ENCODE results near the gene PCDHGC5. TPM values are rescaled to one million over a fixed set of nuclear protein-coding genes. Genes with fewer than 3 reads are reported as not detected.

PCDHGC5 gene
- polyA plus RNA-seq, 6 donors from 2014 or later = not detected

GRCh38 chr5:141493500-141494422, 4.9 kb downstream of the PCDHGC5 start:
- H3K4me3 Mint-ChIP-seq = peak overlapping the region in 3 of 8 donors; percentile 82 to 92 (median 84)

GRCh38 chr5:141494761-141495452, 6.0 kb downstream of the PCDHGC5 start:
- peaks cover 0 to 6% (median 0%) of the 10 kb centered on the region in 7 donors for H3K9me3 Mint-ChIP-seq
- peaks cover 7 to 9% of the 10 kb centered on the region in 2 donors for H3K36me3 Mint-ChIP-seq
- peaks cover 11 to 26% (median 17%) of the 10 kb centered on the region in 3 donors for H3K4me1 Mint-ChIP-seq
- peaks cover 49 to 86% (median 53%) of the 10 kb centered on the region in 3 donors for H3K27me3 Mint-ChIP-seq
- DNase-seq (no peak), ATAC-seq (ENCODE audit: low read depth in 2 of 2) (no peak)
- H3K4me3 Mint-ChIP-seq = peak overlapping the region in 2 of 8 donors; percentile 25 to 54
- H3K27ac Mint-ChIP-seq = no peak overlapping the region

More at GRCh38 chr5:141493500-141494422, 4.9 kb downstream of the PCDHGC5 start:
- Mint-ChIP-seq H3K9me3 (peaks cover 0 to 6% (median 0%) of the 10 kb centered on the region in 7 donors), H3K27me3 (peaks cover 55 to 96% (median 65%) of the 10 kb centered on the region in 3 donors), H3K4me1 (peaks cover 11 to 26% (median 17%) of the 10 kb centered on the region in 3 donors), H3K36me3 (peaks cover 7 to 9% of the 10 kb centered on the region in 2 donors), H3K27ac (no peak overlapping the region)
- ATAC-seq (ENCODE audit: low read depth in 2 of 2) (no peak), DNase-seq (no peak)

- DNase-seq (no peak), ATAC-seq (ENCODE audit: low read depth in 2 of 2) (no peak)
- peaks cover 44 to 81% (median 48%) of the 10 kb centered on the region in 3 donors for H3K27me3 Mint-ChIP-seq
- peaks cover 0 to 6% (median 0%) of the 10 kb centered on the region in 7 donors for H3K9me3 Mint-ChIP-seq
- H3K4me3 Mint-ChIP-seq = peak overlapping the region in 4 of 8 donors; percentile 7 to 71 (median 40)
- peaks cover 6 to 7% of the 10 kb centered on the region in 2 donors for H3K36me3 Mint-ChIP-seq
- H3K27ac Mint-ChIP-seq = no peak overlapping the region
- peaks cover 11 to 26% (median 17%) of the 10 kb centered on the region in 3 donors for H3K4me1 Mint-ChIP-seq
Observed at GRCh38 chr5:141495453-141495811, 6.6 kb downstream of the PCDHGC5 start.

- Mint-ChIP-seq H3K27me3 (peaks cover 38 to 75% (median 42%) of the 10 kb centered on the region in 3 donors), H3K4me1 (peaks cover 11 to 23% (median 15%) of the 10 kb centered on the region in 3 donors), H3K4me3 (peak overlapping the region in 1 of 8 donors; percentile 54), H3K9me3 (peaks cover 0 to 6% (median 0%) of the 10 kb centered on the region in 7 donors), H3K36me3 (peaks cover under 1 to 2% of the 10 kb centered on the region in 2 donors), H3K27ac (no peak overlapping the region)
- DNase-seq = no peak
- ATAC-seq (ENCODE audit: low read depth in 2 of 2) = no peak
Observed at GRCh38 chr5:141496038-141496437, 7.2 kb downstream of the PCDHGC5 start.

DNA sequence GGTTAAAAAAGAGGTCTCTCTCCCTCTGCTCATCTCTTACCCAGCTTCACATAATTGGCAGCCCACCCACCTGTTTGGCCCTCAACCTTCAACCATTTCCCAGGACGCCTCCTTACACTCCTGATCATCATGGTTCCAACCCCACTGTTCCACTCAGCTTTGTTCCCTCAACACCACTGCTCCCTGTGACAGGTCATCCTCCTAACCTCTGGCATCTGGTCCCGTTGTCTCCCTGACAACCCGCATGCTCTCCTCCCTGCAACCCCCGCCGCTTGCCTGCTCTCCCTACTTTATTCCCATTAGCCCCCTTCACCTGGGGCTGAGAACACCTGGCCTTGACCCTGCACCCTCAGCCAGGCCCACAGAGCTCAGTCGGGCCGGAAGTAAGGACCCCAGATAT, 12.9 kb downstream of the PCDHGC5 start:
- no peak for DNase-seq
- Mint-ChIP-seq H3K27me3 (peaks cover 5 to 34% (median 8%) of the 10 kb centered on the region in 3 donors), H3K36me3 (no peaks in the 10 kb centered on the region), H3K9me3 (peaks cover 0 to 6% (median 0%) of the 10 kb centered on the region in 7 donors), H3K27ac (peak overlapping the region in 1 of 6 donors; percentile 39), H3K4me1 (peaks cover 0 to 4% (median 3%) of the 10 kb centered on the region in 3 donors), H3K4me3 (peak overlapping the region in 1 of 8 donors; percentile 22)
- no peak for ATAC-seq (ENCODE audit: low read depth in 2 of 2)

- peaks cover 0 to 16% (median 5%) of the 10 kb centered on the region in 3 donors for H3K27me3 Mint-ChIP-seq
- no peaks in the 10 kb centered on the region for H3K36me3 Mint-ChIP-seq
- ATAC-seq (ENCODE audit: low read depth in 2 of 2) = no peak
- no peak for DNase-seq
- peaks cover 0 to under 1% (median 0%) of the 10 kb centered on the region in 7 donors for H3K9me3 Mint-ChIP-seq
- H3K4me1 Mint-ChIP-seq = peaks cover 4 to 19% (median 16%) of the 10 kb centered on the region in 3 donors
- H3K27ac Mint-ChIP-seq = peak overlapping the region in 1 of 6 donors; percentile 47
- H3K4me3 Mint-ChIP-seq = no peak overlapping the region
Observed at GRCh38 chr5:141503681-141504080, 14.8 kb downstream of the PCDHGC5 start.

- Mint-ChIP-seq H3K9me3 (no peaks in the 10 kb centered on the region), H3K27me3 (peaks cover 0 to 14% (median 2%) of the 10 kb centered on the region in 3 donors), H3K27ac (no peak overlapping the region), H3K36me3 (no peaks in the 10 kb centered on the region), H3K4me3 (no peak overlapping the region), H3K4me1 (peaks cover 8 to 22% (median 20%) of the 10 kb centered on the region in 3 donors)
- DNase-seq (no peak), ATAC-seq (ENCODE audit: low read depth in 2 of 2) (no peak)
Observed at GRCh38 chr5:141504216-141504615, 15.3 kb downstream of the PCDHGC5 start.

- no peak overlapping the region for H3K4me3 Mint-ChIP-seq
- H3K4me1 Mint-ChIP-seq = peaks cover 20 to 40% (median 34%) of the 10 kb centered on the region in 3 donors
- no peak overlapping the region for H3K27ac Mint-ChIP-seq
- no peaks in the 10 kb centered on the region for H3K36me3 Mint-ChIP-seq
- DNase-seq = no peak
- peaks cover 0 to 3% (median 0%) of the 10 kb centered on the region in 7 donors for H3K9me3 Mint-ChIP-seq
- ATAC-seq (ENCODE audit: low read depth in 2 of 2) = no peak
- peaks cover 0 to 11% (median 0%) of the 10 kb centered on the region in 3 donors for H3K27me3 Mint-ChIP-seq
Observed at GRCh38 chr5:141506381-141507155, 17.7 kb downstream of the PCDHGC5 start.

DNA sequence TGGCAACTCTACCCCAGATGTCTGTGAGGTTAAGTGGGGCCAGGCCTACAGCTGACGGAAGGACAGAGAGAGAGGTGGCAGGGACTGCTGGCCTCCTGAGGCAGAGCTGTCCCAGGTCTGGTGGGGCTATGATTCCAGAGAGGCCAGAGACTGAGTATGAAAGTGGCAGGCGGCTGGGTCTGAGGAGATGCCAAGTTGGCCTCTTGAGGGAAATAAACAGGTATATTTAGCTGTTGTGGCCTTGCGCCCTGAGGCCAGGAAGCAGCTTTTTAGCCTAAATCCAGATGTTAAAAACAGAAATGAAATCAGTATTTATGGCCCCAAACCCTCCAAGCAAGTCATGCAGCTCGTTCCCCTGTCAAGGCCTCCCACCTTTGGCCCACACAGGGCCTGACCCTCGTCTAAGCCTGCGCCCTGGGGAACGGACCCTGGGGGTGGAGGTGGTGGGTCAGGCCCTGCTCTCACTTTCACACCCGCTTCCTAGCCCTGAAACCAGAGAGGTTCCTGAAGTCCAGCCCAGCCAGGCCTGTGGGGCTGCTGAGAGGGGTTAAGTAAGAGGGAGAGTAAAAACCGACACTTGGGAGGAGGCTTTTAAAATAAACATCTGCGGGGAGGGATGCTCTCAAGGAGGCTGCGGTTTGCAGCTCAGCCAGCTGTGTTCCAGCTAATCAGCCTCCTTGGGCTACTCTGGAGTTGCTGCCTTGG, 18.7 kb downstream of the PCDHGC5 start:
- H3K9me3 Mint-ChIP-seq = peaks cover 0 to 5% (median 0%) of the 10 kb centered on the region in 7 donors
- DNase-seq (no peak), ATAC-seq (ENCODE audit: low read depth in 2 of 2) (no peak)
- H3K4me1 Mint-ChIP-seq = peaks cover 30 to 50% (median 42%) of the 10 kb centered on the region in 3 donors
- peaks cover 0 to 5% (median 0%) of the 10 kb centered on the region in 3 donors for H3K27me3 Mint-ChIP-seq
- H3K4me3 Mint-ChIP-seq = peak overlapping the region in 2 of 8 donors; percentile 21 to 29
- H3K36me3 Mint-ChIP-seq = no peaks in the 10 kb centered on the region
- peak overlapping the region in 4 of 6 donors; percentile 2 to 74 (median 52) for H3K27ac Mint-ChIP-seq

DNA sequence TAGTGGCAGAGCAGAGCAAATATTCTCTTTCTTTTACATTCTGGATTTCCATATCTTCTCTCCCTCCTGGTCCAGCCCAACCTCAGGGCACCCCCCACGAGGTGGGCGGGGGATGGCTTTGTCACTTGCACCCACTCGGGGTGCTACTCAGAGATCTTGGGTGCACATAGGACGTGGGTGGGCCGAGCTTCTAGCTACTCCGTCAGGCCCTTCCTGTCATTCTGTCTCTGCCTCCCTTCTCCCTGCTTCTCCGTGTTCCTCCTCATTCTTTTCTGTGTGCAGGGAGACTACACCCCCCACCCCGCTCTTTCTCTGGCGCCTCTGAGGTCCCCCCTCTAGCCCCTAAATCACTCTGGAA, 19.5 kb downstream of the PCDHGC5 start:
- peak overlapping the region in 1 of 6 donors; percentile 48 for H3K27ac Mint-ChIP-seq
- H3K36me3 Mint-ChIP-seq = no peaks in the 10 kb centered on the region
- peaks cover 38 to 56% (median 49%) of the 10 kb centered on the region in 3 donors for H3K4me1 Mint-ChIP-seq
- peak overlapping the region in 3 of 8 donors; percentile 25 to 59 (median 50) for H3K4me3 Mint-ChIP-seq
- DNase-seq = no peak
- no peak for ATAC-seq (ENCODE audit: low read depth in 2 of 2)
- peaks cover 0 to 5% (median 0%) of the 10 kb centered on the region in 3 donors for H3K27me3 Mint-ChIP-seq
- H3K9me3 Mint-ChIP-seq = peaks cover 0 to 5% (median 0%) of the 10 kb centered on the region in 7 donors

GRCh38 chr5:141508798-141509611, 20.1 kb downstream of the PCDHGC5 start:
- peak overlapping the region in 3 of 6 donors; percentile 48 to 61 (median 60) for H3K27ac Mint-ChIP-seq
- H3K27me3 Mint-ChIP-seq = peaks cover 0 to 5% (median 0%) of the 10 kb centered on the region in 3 donors
- no peaks in the 10 kb centered on the region for H3K36me3 Mint-ChIP-seq
- H3K4me1 Mint-ChIP-seq = peaks cover 41 to 62% (median 52%) of the 10 kb centered on the region in 3 donors
- ATAC-seq (ENCODE audit: low read depth in 2 of 2) (no peak), DNase-seq (no peak)
- H3K4me3 Mint-ChIP-seq = peak overlapping the region in 7 of 8 donors; percentile 17 to 76 (median 51)
- H3K9me3 Mint-ChIP-seq = peaks cover 0 to 5% (median 0%) of the 10 kb centered on the region in 7 donors
